GM13977 (cell line): ENCODE results near the gene RARA.

ENCODE experiments used
- DNase-seq: peaks from one replicate; pipeline ENCODE4 v3.0.0; 2012; ENCODE audit warnings: low spot score
- in situ Hi-C: fragments of 300-500 bp; cut with MboI; formaldehyde crosslinking; loops from one replicate; pipeline ENCODE4 v1.12.0; 2022; ENCODE audit warnings: low sequenced_read_pairs, low pct_unique_long_range_greater_than_20kb, mixed read lengths, inconsistent platforms; ENCODE audit not compliant: unreplicated experiment
- TF ChIP-seq, protein P1 (sequence below): IDR thresholded peaks from 2 replicates; pipeline ENCODE4 v1.5.1; 2012; ENCODE audit warnings: mild to moderate bottlenecking, control low read depth; ENCODE audit not compliant: insufficient read depth; ENCODE audit errors: extremely low read depth, missing control alignments

The RARA gene

DNA sequence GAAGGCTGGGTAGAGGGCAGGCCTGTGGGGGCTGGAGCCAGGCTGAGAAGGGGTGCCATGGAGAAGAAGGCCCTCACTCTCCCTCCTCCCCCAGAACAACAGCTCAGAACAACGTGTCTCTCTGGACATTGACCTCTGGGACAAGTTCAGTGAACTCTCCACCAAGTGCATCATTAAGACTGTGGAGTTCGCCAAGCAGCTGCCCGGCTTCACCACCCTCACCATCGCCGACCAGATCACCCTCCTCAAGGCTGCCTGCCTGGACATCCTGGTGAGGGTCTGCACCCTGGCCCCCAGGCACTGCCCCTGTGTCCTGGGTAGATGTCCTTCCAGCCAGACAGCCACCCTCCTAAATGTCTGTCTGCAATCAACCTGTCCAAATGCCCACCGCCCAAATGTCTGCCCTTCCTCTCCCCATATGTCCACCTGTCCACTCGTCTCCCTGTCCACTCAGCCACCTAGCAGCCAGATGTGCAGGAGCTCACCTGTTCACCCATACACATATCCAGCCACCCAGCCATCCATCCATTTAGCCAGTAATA is 43.3 kb downstream of the RARA start:
- in situ Hi-C loops = loop anchor here (5.0 to 10.0 kb wide), 2 partner anchors 50 to 148 kb away; no protein-coding TSS in a partner anchor
- no peak for DNase-seq
- TF ChIP-seq, protein P1, sequence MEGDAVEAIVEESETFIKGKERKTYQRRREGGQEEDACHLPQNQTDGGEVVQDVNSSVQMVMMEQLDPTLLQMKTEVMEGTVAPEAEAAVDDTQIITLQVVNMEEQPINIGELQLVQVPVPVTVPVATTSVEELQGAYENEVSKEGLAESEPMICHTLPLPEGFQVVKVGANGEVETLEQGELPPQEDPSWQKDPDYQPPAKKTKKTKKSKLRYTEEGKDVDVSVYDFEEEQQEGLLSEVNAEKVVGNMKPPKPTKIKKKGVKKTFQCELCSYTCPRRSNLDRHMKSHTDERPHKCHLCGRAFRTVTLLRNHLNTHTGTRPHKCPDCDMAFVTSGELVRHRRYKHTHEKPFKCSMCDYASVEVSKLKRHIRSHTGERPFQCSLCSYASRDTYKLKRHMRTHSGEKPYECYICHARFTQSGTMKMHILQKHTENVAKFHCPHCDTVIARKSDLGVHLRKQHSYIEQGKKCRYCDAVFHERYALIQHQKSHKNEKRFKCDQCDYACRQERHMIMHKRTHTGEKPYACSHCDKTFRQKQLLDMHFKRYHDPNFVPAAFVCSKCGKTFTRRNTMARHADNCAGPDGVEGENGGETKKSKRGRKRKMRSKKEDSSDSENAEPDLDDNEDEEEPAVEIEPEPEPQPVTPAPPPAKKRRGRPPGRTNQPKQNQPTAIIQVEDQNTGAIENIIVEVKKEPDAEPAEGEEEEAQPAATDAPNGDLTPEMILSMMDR = no peak

DNA sequence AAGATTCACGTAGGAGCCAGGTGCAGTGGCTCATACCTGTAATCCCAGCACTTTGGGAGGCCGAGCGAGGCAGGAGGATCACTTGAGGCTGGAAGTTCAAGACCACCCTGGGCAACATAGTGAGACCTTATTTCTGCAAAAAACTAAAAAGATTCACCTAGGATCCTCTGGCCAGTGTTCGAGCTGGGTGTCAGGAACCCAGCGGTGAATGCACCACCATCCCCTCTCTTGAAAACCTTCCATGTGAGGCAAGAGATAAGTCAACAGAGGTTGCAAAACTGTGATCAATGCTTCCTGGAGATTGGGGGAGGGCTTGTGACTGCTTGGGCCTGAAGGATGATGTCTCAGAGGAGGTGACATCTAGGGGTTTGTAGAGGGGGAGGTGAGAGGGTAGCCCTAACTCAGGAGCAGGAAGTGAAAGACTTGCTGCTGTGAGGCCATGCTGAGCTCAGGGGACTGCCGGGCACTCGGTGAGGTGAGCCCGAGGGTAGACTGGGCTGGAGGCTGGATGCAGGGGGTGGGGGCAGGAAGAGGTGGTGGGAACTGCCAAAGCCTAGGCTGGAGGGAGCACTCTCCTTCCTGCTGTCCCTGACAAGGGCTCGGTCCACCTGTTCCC is 43.9 kb downstream of the RARA start:
- DNase-seq = no peak
- TF ChIP-seq, protein P1 = no peak
- in situ Hi-C loops = loop anchor here (5.0 to 10.0 kb wide), 2 partner anchors 51 to 148 kb away; no protein-coding TSS in a partner anchor

DNA sequence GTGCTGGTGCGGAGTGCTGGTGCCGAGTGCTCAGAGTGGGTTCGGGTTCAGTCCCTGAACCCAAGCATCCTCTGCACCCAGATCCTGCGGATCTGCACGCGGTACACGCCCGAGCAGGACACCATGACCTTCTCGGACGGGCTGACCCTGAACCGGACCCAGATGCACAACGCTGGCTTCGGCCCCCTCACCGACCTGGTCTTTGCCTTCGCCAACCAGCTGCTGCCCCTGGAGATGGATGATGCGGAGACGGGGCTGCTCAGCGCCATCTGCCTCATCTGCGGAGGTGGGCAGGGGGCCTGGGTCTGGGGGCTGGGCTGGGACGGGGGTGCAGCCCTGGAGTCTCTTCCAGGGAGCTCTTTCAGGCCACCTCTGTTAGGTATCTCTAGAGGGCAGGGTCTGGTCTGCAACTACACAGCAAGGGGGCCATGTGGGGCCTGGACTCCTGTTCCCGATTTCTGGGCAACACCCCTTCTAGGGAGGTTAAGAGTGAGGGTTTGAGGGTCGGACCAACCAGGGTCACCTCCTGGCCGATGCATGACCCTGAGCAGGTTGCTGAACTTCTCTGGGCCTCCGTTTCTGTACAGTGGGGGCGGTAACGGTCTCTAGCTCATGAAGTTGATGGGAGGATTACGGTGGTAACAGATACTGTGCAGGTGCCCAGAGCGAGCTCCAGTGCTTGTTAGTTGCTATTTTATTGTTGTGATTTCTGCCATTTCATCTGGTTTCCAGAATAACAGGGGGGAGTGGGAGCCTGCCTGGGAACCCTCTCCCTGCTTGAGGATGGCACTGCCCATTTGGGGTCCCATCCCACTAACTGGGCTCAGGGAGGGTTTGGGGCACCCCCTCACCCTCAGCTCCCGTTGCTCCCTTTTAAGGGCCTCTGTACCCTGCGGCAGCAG is 45.5 kb downstream of the RARA start:
- no peak for DNase-seq
- in situ Hi-C loops = loop anchor here (5.0 to 10.0 kb wide), 2 partner anchors 52 to 150 kb away; no protein-coding TSS in a partner anchor
- TF ChIP-seq, protein P1 = no peak

DNA sequence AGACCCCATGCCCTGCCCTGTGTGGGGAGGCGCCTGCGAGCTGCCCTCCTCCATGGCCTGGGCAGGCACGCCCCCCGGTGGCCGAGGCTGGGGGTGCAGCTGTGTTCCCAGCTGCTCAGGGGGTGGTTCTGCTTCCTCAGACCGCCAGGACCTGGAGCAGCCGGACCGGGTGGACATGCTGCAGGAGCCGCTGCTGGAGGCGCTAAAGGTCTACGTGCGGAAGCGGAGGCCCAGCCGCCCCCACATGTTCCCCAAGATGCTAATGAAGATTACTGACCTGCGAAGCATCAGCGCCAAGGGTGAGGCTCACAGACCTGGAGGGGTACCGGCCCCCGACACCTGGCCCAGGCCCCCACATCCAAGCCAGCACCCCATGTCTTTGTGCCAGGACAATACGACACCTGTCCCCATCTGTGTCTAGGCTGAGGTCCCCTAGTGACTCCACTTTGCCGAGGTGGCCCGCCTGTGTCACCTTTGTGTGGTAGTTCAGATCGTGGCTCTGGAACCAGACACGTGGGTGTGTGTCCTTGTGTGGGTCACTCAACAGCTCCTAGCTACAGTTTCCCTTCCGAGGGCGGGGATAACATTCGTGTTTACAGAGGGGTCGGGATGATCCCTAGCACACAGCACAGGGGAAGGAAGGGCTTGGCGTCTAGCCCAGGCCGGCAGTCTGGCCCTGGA is 46.3 kb downstream of the RARA start:
- DNase-seq = peak; percentile 91
- in situ Hi-C loops = loop anchor here (10.0 kb wide), 1 partner anchor 150 kb away; no protein-coding TSS in a partner anchor
- TF ChIP-seq, protein P1 = peak; percentile 97

DNA sequence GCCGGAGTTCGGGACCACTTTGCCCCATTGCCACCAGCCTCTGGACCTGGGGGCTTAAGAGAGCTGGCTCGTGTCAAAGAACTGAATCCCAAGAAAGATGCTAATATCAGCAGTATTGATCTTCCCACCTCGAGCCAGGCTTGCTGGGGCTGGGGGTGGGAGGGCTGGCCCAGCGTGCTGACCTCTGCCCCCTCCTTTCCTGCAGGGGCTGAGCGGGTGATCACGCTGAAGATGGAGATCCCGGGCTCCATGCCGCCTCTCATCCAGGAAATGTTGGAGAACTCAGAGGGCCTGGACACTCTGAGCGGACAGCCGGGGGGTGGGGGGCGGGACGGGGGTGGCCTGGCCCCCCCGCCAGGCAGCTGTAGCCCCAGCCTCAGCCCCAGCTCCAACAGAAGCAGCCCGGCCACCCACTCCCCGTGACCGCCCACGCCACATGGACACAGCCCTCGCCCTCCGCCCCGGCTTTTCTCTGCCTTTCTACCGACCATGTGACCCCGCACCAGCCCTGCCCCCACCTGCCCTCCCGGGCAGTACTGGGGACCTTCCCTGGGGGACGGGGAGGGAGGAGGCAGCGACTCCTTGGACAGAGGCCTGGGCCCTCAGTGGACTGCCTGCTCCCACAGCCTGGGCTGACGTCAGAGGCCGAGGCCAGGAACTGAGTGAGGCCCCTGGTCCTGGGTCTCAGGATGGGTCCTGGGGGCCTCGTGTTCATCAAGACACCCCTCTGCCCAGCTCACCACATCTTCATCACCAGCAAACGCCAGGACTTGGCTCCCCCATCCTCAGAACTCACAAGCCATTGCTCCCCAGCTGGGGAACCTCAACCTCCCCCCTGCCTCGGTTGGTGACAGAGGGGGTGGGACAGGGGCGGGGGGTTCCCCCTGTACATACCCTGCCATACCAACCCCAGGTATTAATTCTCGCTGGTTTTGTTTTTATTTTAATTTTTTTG is 47.1 kb downstream of the RARA start:
- in situ Hi-C loops = loop anchor here (10.0 kb wide), 1 partner anchor 151 kb away; no protein-coding TSS in a partner anchor

More for the DNA sequence above, 47.1 kb downstream of the RARA start:
- TF ChIP-seq, protein P1 = no peak
- no peak for DNase-seq
